Fibroblast of skin of scalp (primary cell): ENCODE data around the gene PTPRE. TPM values are rescaled to one million over a fixed set of nuclear protein-coding genes. Genes with fewer than 3 reads are reported as not detected.
A peak's percentile ranks its signal among the peaks of the same experiment; 100 is the strongest.

Source experiments
- DNase-seq: peaks from one replicate; pipeline ENCODE4 v3.0.0-alpha.2; 2013
- polyA plus RNA-seq, 2 experiments: library from polyadenylated mRNA; unstranded; fragments of 120-200 nt; gene quantifications; one replicate each; pipeline ENCODE4 v1.2.1, GENCODE V29; 2013; ENCODE audit not compliant: insufficient read length in 2 of 2

PTPRE gene, protein sequence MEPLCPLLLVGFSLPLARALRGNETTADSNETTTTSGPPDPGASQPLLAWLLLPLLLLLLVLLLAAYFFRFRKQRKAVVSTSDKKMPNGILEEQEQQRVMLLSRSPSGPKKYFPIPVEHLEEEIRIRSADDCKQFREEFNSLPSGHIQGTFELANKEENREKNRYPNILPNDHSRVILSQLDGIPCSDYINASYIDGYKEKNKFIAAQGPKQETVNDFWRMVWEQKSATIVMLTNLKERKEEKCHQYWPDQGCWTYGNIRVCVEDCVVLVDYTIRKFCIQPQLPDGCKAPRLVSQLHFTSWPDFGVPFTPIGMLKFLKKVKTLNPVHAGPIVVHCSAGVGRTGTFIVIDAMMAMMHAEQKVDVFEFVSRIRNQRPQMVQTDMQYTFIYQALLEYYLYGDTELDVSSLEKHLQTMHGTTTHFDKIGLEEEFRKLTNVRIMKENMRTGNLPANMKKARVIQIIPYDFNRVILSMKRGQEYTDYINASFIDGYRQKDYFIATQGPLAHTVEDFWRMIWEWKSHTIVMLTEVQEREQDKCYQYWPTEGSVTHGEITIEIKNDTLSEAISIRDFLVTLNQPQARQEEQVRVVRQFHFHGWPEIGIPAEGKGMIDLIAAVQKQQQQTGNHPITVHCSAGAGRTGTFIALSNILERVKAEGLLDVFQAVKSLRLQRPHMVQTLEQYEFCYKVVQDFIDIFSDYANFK
- 0.10 TPM for polyA plus RNA-seq (2013, experiment 1 of 2; ENCODE audit: insufficient read length)
- polyA plus RNA-seq (2013, experiment 2 of 2; ENCODE audit: insufficient read length) = 0.49 TPM

GRCh38 chr10:127906548-127907377 is at the start of gene PTPRE:
Gene PTPRE, plus strand, starts transcription at chr10:127907103. Its CDS starts 133,779 bp downstream, at chr10:128040882.
- peak; percentile 52 for DNase-seq

DNA sequence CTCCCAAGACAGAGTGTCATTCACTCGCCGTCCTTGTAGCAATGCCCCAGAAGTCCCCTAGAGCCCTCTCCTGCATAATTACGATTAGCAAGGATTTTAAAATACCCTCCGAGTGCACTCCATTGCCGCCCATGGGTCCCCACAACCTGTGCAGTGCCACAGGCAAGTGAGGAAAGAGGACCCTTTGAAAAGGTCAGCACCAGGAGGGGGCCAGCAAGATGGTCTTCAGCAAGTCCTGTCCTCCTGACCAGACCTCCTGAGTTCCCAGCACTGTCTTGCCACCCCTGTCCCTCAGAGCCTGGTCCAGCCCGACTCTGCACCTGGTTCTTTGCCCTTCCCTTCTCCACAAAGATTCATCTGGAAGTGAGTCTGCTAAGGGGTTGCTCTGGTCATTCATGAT is 46.3 kb upstream of the PTPRE start:
- no peak for DNase-seq

DNA sequence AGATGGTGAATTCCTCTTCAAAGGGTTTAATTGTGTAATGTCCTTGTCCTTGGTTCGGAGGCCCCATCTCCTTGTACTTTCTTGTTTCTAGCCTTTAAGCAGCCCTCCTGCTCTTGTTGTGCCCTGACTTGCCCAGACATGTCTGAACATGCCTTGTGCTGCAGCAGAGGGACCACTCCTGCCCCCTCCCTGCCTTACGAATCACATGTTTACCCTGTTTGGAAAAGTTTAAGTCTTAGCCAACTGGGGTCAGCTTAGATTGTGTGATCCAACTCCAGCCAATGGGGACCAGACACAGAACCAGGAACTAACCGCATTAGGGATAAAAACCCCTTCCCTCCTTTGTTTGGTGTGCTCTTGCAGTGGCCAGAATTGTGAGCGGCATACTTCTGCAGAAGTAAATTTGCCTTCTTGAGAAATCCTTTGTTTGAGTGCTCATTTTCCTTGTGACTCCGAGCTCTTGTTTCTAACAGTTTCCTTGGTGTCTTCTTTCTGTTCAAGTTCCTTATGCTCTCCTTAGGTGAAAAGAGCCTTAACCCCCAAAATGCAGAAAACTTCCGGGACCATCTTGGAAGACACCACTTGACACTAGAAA is 43.6 kb upstream of the PTPRE start:
- DNase-seq = no peak

GRCh38 chr10:127866276-127867013 is 40.5 kb upstream of the PTPRE start:
- DNase-seq = no peak

GRCh38 chr10:127867805-127868204 is 39.1 kb upstream of the PTPRE start:
- DNase-seq = no peak

DNA sequence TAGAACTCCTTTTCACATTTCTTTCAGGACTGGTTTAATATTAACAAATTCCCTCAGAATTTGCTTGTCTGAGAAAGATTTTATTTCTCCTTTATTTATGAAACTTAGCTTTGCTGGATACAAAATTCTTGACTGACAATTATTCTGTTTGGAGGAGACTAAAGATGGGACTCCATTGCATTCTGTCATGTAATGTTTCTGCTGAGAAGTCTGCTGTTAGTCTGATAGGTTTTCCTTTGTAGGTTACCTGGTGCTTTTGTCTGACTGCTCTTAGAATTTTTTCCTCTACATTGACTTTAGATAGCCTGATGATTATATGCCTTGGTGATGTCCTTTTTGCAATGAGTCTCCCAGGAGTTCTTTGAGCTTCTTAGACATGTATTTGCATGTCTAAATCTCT is 37.6 kb upstream of the PTPRE start:
- no peak for DNase-seq

- DNase-seq = no peak
These were observed 35.3 kb upstream of the PTPRE start for GRCh38 chr10:127871631-127872010.

DNA sequence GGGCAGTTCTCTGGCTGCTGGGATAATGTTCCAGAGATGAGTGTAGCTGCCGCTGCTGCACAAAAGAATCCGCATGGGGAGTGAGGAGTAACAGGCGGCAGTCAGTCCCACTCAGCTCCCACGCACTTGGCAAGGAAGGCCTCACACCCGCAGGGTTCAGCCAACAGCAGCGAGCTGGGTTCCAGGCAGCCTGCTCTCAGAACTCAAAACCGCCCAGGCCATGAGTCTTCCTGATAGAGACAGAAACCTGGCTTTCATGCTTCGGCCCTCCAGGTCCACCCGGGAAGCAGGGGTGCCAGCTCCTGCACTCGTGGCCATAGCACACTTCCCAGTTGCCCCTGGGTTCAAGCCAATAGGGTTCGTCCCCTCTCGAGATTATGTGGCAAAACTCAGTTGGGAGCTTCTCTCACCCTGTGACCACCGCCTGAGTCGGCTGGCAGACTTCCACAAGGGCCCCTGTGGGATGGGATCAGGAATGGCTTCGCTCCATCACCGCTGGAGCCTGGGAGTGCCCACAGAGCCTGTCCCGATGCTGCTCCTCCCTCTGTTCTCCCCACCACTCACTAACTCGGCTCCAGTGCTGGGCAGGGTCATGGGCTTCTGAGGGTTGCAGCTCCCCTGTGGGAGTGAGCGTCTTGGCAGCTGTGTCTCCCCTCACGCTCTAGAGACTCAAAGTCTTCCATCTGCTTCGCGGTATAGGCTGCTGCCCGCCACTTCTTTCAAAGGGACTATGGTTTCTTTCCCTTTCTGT is 34.7 kb upstream of the PTPRE start:
- no peak for DNase-seq

DNA sequence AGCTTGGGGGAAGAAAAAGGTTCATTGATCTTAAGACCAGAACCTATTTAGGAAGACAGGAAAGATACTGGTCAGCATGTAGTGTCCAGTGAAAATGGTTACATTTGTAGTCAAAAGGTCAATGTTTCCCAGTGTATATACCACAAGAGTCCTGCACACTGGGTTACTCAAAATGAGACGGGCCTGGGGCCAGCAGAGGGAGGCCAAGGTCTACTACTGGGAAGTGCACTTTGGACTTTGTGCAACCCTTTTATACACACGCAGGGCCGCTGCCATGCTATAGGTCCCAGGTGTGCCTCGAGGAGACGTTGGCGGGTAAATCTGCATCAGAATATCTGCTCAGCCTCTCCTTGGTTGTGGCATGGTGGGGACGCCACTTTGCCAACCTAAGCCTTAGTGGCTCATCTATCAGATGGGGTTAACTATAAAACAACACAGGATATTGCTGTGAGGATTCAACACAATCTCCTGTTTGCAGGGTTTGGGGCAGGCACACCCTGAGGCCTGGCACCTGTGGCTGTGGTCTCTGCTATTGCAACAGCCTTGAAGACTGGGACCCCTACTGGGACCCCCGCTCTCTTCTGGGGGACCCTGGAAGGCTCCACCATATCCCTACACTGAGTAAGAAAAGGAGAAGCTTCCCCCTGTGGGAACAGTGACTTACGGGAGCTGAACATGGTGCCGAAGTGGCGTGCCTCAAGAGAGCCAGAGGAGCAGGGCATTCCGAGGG is 33.9 kb upstream of the PTPRE start:
- DNase-seq = no peak

DNA sequence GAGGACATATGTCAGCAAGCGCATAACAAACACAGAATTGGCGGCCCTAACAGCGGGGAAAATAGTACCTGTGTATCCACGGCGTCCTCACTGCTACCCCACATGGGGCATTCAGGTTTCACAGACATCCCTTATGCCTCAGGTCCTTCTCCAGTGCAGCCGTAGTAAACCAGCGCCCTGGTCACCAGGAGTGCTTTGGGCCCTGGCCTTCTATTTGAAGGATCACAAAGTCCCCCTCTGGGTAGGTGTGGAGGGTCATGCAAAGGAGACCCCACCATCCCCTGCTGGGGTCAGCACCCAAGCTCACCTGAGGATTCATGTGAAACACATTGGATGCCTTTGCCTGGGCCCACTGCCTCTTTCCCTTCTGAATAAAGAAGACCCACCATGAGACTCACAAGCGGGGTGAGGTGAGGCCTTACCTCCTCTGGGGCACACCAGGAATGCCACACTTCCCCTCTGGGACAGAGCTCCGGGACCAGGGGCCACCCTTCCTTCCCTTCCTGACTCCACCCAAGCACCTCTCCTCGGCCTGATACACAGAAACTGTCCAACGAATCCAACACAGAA is 32.9 kb upstream of the PTPRE start:
- DNase-seq = no peak

DNA sequence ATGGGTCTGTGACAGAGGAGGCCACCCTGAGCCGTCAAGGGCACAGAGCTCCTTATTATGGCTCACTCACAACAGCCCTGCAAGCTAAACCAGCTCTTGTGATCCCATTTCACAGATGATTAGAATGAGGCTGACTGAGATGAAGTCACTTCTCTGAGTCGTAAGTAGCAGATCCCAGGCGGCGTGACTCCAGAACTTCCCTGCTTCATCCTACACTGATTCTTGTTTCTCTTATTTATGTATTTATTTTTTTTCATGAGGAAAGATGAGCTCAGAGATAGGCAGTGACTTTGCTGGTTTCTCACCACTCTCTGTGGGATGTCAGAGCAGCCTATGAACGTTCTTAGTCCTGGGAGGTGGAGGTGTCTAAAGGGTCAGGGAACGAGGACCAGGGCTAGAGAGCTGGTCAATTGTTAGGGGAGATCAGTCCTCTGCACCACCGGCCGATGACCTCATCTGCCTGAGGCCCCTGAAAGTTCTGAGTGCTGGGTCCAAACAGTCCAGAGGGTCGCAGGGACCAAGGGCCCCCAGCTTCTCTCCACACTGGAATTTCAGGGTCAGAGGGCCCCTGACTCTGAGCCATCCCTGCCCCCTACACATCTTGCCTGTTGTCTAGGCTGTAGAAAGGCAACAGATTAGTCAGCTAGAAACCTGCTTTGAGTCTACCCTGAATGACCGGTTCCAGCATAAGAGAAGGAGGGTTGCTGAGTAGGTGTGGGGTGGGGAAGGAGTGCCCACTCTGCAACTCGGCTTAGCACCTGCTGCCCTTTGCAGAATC is 32.0 kb upstream of the PTPRE start:
- no peak for DNase-seq

GRCh38 chr10:127875449-127875765 is 31.5 kb upstream of the PTPRE start:
- no peak for DNase-seq

GRCh38 chr10:127875916-127876315 is 31.0 kb upstream of the PTPRE start:
- no peak for DNase-seq

DNA sequence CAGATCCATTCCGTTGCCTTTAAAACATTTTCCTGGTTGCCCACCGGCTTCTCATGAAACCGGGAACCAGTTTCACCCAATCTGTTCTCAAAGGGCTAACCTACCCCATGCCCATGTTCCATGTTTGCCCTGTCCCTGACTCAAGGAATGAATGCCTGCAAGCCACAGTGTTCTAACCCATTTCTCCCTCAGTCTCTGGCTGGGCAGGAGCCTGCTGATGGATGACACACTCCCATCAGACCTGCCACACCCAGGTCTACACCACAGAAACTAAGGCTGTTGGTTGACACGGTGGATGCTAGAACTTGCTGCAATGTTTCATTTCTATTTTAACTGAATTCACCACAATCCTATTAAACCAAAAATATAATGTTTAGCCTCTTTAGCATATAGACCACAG is 29.8 kb upstream of the PTPRE start:
- DNase-seq = no peak

GRCh38 chr10:127877699-127878098 is 29.2 kb upstream of the PTPRE start:
- DNase-seq = no peak

- no peak for DNase-seq
These were observed 28.3 kb upstream of the PTPRE start for GRCh38 chr10:127878475-127879055.

DNA sequence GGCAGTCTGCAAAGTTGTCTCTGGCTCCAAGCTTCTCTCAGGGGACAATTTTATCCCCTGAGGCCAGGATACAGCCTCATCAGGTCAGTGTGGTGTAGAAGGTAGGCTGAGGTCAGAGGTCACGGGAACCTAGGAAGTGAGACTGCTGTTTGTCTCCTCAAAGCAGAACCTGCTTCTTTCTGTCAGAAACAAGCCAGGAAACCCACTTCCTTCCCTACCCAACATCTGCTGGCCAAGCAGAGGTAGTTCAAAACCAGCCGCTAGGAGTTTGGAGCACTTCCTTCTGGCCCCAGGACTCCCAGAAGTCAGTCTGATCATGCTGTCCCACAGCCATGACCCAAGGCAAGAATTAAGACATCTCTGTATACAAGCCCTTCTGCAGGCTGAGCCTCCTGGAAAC is 26.3 kb upstream of the PTPRE start:
- no peak for DNase-seq

DNA sequence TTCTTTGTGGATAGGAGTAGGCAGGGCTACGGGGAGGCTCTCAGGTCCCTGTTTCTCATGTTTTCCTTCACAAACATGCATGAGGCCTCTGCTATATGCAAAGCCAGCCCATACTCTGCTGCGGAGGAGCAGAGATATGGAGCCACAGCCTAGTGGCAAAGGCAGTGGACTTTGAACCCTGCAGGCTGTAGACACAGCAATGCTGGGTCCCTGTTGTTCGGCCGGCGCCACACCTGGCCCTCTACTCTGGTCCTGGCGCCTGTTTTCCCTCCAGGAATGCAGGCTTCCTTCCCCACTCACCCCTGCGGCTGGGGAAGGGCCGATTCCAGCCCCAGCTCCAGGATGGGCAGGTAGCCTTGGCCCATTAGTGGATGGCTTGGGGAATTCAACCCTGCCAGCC is 25.6 kb upstream of the PTPRE start:
- no peak for DNase-seq

GRCh38 chr10:127882391-127882790 is 24.5 kb upstream of the PTPRE start:
- no peak for DNase-seq
